ENCODE measurements around the gene MYO7B. TPM values are rescaled to one million over a fixed set of nuclear protein-coding genes. Genes with fewer than 3 reads are reported as not detected.
A peak's percentile ranks its signal among the peaks of the same experiment; 100 is the strongest.

MYO7B gene
- polyA plus RNA-seq, 4 donors, result 85.6 to 617 (median 462) TPM

DNA sequence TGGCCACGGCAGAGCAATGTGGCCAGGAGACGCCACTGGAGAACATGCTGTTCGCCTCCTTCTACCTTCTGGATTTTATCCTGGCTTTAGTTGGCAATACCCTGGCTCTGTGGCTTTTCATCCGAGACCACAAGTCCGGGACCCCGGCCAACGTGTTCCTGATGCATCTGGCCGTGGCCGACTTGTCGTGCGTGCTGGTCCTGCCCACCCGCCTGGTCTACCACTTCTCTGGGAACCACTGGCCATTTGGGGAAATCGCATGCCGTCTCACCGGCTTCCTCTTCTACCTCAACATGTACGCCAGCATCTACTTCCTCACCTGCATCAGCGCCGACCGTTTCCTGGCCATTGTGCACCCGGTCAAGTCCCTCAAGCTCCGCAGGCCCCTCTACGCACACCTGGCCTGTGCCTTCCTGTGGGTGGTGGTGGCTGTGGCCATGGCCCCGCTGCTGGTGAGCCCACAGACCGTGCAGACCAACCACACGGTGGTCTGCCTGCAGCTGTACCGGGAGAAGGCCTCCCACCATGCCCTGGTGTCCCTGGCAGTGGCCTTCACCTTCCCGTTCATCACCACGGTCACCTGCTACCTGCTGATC is 115.4 kb downstream of the MYO7B start:
- Histone ChIP-seq H3K4me3 (ENCODE audit: low read depth in 1 of 3, low read length in 3 of 3) (no peak overlapping the region), H3K27ac (ENCODE audit: low read depth in 1 of 3, low read length in 2 of 3) (peak overlapping the region in 1 of 3 donors; percentile 10), H3K4me1 (ENCODE audit: control insufficient read depth in 3 of 3, insufficient read depth in 2 of 3, low read depth in 1 of 3, low read length in 2 of 3) (peaks cover 0 to under 1% (median 0%) of the 10 kb centered on the region in 3 donors), H3K27me3 (ENCODE audit: control insufficient read depth in 3 of 3, insufficient read depth in 3 of 3, low read length in 3 of 3) (no peaks in the 10 kb centered on the region), H3K36me3 (ENCODE audit: control insufficient read depth in 3 of 3, insufficient read depth in 2 of 3, low read depth in 1 of 3, low read length in 3 of 3) (peaks cover 0 to 7% (median 0%) of the 10 kb centered on the region in 3 donors), H3K9me3 (ENCODE audit: control insufficient read depth in 2 of 2, insufficient read depth in 1 of 2, low read depth in 1 of 2, low read length in 1 of 2) (no peaks in the 10 kb centered on the region)
- DNase-seq (no peak), FAIRE-seq (no peak)
- WGBS, 3 donors, result 84 to 91% (median 86%) methylated on average over 28 of the region's 28 CpGs

DNA sequence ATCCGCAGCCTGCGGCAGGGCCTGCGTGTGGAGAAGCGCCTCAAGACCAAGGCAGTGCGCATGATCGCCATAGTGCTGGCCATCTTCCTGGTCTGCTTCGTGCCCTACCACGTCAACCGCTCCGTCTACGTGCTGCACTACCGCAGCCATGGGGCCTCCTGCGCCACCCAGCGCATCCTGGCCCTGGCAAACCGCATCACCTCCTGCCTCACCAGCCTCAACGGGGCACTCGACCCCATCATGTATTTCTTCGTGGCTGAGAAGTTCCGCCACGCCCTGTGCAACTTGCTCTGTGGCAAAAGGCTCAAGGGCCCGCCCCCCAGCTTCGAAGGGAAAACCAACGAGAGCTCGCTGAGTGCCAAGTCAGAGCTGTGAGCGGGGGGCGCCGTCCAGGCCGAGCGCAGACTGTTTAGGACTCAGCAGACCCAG is 115.9 kb downstream of the MYO7B start:
- no peaks in the 10 kb centered on the region for H3K9me3 ChIP-seq (ENCODE audit: control insufficient read depth in 2 of 2, insufficient read depth in 1 of 2, low read depth in 1 of 2, low read length in 1 of 2)
- no peaks in the 10 kb centered on the region for H3K4me1 ChIP-seq (ENCODE audit: control insufficient read depth in 3 of 3, insufficient read depth in 2 of 3, low read depth in 1 of 3, low read length in 2 of 3)
- H3K27ac ChIP-seq (ENCODE audit: low read depth in 1 of 3, low read length in 2 of 3), result peak overlapping the region in 2 of 3 donors; percentile 10 to 18
- DNase-seq, result no peak
- no peaks in the 10 kb centered on the region for H3K27me3 ChIP-seq (ENCODE audit: control insufficient read depth in 3 of 3, insufficient read depth in 3 of 3, low read length in 3 of 3)
- WGBS, 3 donors, result 88 to 93% (median 92%) methylated on average over 29 of the region's 29 CpGs
- peaks cover 0 to 7% (median 0%) of the 10 kb centered on the region in 3 donors for H3K36me3 ChIP-seq (ENCODE audit: control insufficient read depth in 3 of 3, insufficient read depth in 2 of 3, low read depth in 1 of 3, low read length in 3 of 3)
- no peak overlapping the region for H3K4me3 ChIP-seq (ENCODE audit: low read depth in 1 of 3, low read length in 3 of 3)
- FAIRE-seq, result no peak

DNA sequence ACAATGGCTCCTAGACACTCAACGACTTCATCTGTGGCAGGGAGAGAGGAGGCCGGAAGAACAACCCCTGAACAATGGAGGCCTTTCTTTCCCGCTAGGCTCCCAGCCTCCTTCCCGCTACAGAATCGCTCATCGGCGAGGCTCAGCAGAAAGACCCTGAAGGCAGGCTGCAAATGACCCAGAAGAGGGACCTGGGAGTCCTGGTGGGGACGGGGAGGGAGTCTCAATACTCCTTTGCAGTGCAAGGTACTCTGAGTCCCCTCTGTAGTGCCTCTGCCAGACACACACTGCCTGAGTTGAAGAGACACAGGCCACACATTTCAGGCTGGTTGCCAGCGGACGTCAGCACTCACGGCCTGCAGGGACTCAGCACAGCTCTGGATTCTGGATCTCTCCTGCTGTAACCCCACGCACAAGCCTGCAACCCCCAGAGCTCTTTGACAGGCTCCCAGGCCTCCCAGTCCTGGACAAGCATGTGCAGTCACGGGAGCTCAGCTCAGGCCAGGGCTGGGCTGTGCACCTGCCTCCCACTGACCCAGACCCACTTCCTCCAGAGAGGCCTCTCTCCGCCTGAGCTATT is 116.6 kb downstream of the MYO7B start:
- DNase-seq, result no peak

DNA sequence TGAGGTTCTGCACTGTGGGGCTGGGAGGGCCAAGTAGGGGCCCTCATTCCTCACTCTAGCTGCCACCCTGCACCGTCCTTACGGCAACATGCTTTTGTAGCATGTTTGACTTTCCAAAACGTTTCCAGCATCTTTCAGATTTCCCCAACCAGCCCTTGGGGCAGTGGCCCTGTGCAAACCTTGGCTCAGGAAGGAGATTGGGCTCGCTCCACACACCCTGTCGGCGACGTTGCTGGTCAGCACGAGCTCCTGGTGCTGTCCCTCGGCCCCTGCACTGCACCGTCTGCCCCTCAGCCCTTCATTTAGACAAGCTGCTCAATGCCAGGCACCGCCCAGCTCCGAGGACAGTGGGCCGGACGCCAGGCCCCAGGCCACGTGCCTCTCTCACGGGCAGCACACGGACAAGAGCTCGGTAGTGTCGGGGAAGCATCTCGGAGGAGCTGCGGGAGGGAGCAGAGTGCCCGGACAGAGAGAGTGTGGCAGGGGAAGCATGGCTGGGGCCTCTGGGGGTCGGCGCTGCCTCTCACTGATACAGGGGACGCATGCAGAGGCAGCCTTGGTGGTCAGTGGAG is 117.4 kb downstream of the MYO7B start:
- 78 to 82% (median 82%) methylated on average over 25 of the region's 25 CpGs for WGBS, 3 donors
- FAIRE-seq, result no peak
- no peaks in the 10 kb centered on the region for H3K27me3 ChIP-seq (ENCODE audit: control insufficient read depth in 3 of 3, insufficient read depth in 3 of 3, low read length in 3 of 3)
- H3K4me1 ChIP-seq (ENCODE audit: control insufficient read depth in 3 of 3, insufficient read depth in 2 of 3, low read depth in 1 of 3, low read length in 2 of 3), result no peaks in the 10 kb centered on the region
- no peak overlapping the region for H3K27ac ChIP-seq (ENCODE audit: low read depth in 1 of 3, low read length in 2 of 3)
- peaks cover 0 to 7% (median 0%) of the 10 kb centered on the region in 3 donors for H3K36me3 ChIP-seq (ENCODE audit: control insufficient read depth in 3 of 3, insufficient read depth in 2 of 3, low read depth in 1 of 3, low read length in 3 of 3)
- H3K9me3 ChIP-seq (ENCODE audit: control insufficient read depth in 2 of 2, insufficient read depth in 1 of 2, low read depth in 1 of 2, low read length in 1 of 2), result no peaks in the 10 kb centered on the region
- H3K4me3 ChIP-seq (ENCODE audit: low read depth in 1 of 3, low read length in 3 of 3), result no peak overlapping the region
- DNase-seq, result no peak

More for the DNA sequence above, 116.6 kb downstream of the MYO7B start:
- Histone ChIP-seq H3K4me3 (ENCODE audit: low read depth in 1 of 3, low read length in 3 of 3) (no peak overlapping the region), H3K36me3 (ENCODE audit: control insufficient read depth in 3 of 3, insufficient read depth in 2 of 3, low read depth in 1 of 3, low read length in 3 of 3) (peaks cover 0 to 7% (median 0%) of the 10 kb centered on the region in 3 donors), H3K9me3 (ENCODE audit: control insufficient read depth in 2 of 2, insufficient read depth in 1 of 2, low read depth in 1 of 2, low read length in 1 of 2) (no peaks in the 10 kb centered on the region), H3K27ac (ENCODE audit: low read depth in 1 of 3, low read length in 2 of 3) (peak overlapping the region in 1 of 3 donors; percentile 18), H3K27me3 (ENCODE audit: control insufficient read depth in 3 of 3, insufficient read depth in 3 of 3, low read length in 3 of 3) (no peaks in the 10 kb centered on the region), H3K4me1 (ENCODE audit: control insufficient read depth in 3 of 3, insufficient read depth in 2 of 3, low read depth in 1 of 3, low read length in 2 of 3) (no peaks in the 10 kb centered on the region)
- WGBS, 3 donors, result 73 to 78% (median 77%) methylated on average over 14 of the region's 14 CpGs
- FAIRE-seq, result no peak

DNA sequence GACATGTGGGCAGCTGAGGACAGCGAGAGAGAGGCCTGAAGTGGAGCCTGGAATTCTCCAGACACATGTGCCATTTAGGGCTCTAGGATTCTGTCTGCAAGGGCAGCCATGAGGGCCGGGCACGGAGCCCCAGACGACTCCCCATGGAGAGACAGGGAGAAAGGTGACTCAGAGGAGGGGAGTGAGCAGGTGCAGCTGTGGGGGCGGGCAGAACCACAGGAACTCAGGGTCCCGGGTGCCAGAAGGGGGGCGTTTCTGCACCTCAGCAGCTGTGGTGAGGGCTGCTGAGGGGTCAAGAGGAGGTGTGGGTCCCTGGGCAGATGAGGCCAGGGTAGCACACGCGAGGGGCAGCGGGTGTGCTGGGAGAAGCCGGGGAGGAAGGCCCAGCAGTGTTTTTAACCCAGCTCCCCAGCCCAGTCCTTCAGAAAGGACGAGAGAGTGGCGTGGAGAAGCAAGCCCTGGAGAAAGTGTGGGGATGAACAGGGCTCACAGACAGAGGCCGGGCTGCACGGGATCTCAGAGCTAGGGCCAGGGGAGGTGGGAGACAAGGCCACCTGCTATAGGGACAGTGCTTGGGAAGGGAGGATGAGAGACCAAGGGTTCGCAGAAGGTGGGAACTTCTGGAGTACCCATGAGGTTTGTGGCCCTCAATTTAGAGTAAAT is 118.1 kb downstream of the MYO7B start:
- Histone ChIP-seq H3K27me3 (ENCODE audit: control insufficient read depth in 3 of 3, insufficient read depth in 3 of 3, low read length in 3 of 3) (no peaks in the 10 kb centered on the region), H3K27ac (ENCODE audit: low read depth in 1 of 3, low read length in 2 of 3) (no peak overlapping the region), H3K9me3 (ENCODE audit: control insufficient read depth in 2 of 2, insufficient read depth in 1 of 2, low read depth in 1 of 2, low read length in 1 of 2) (no peaks in the 10 kb centered on the region), H3K36me3 (ENCODE audit: control insufficient read depth in 3 of 3, insufficient read depth in 2 of 3, low read depth in 1 of 3, low read length in 3 of 3) (peaks cover 0 to 7% (median 0%) of the 10 kb centered on the region in 3 donors), H3K4me1 (ENCODE audit: control insufficient read depth in 3 of 3, insufficient read depth in 2 of 3, low read depth in 1 of 3, low read length in 2 of 3) (no peaks in the 10 kb centered on the region), H3K4me3 (ENCODE audit: low read depth in 1 of 3, low read length in 3 of 3) (no peak overlapping the region)
- FAIRE-seq, result no peak
- 62 to 76% (median 73%) methylated on average over 16 of the region's 16 CpGs for WGBS, 3 donors
- DNase-seq, result no peak

DNA sequence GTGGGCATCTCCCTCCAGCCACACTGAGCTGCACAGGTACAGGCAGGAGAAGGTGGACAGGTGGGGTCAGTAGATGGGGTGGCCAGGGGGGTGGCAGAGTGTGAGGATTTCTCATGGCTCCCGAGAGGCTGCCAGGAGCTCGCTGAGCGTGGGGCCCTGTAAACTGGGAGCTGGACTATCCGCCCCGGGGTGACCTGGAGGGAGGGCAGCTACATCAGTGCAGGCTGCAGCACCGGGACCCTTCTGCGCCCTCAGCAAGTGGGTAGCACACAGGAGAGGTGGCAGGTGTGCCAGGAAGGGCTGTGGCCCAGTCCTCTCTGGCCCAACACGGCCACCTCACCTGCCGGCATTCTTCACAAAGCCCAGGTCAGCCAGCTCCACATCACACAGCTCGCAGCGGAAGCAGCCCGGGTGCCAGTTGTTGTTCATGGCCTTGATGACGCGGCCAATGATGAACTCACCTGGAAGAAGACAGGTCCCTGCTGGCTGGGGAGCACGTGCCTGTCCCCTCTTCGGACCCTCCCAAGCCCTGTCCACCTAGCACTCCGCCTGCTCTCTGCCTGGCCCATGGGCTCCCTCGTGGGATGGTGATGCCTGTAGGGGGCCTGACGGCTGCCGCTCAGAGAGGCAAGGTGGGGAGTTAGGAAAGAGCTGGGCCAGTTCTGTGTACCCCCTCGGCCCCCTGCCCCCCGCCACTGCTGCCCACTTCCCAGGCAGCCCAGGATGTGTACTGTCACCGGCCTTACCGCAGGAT is 118.8 kb downstream of the MYO7B start:
- Histone ChIP-seq H3K27me3 (ENCODE audit: control insufficient read depth in 3 of 3, insufficient read depth in 3 of 3, low read length in 3 of 3) (no peaks in the 10 kb centered on the region), H3K9me3 (ENCODE audit: control insufficient read depth in 2 of 2, insufficient read depth in 1 of 2, low read depth in 1 of 2, low read length in 1 of 2) (no peaks in the 10 kb centered on the region), H3K4me1 (ENCODE audit: control insufficient read depth in 3 of 3, insufficient read depth in 2 of 3, low read depth in 1 of 3, low read length in 2 of 3) (no peaks in the 10 kb centered on the region), H3K4me3 (ENCODE audit: low read depth in 1 of 3, low read length in 3 of 3) (no peak overlapping the region), H3K36me3 (ENCODE audit: control insufficient read depth in 3 of 3, insufficient read depth in 2 of 3, low read depth in 1 of 3, low read length in 3 of 3) (peaks cover 0 to 7% (median 0%) of the 10 kb centered on the region in 3 donors), H3K27ac (ENCODE audit: low read depth in 1 of 3, low read length in 2 of 3) (no peak overlapping the region)
- 87 to 92% (median 90%) methylated on average over 23 to 24 of the region's 24 CpGs for WGBS, 3 donors
- DNase-seq (no peak), FAIRE-seq (no peak)

DNA sequence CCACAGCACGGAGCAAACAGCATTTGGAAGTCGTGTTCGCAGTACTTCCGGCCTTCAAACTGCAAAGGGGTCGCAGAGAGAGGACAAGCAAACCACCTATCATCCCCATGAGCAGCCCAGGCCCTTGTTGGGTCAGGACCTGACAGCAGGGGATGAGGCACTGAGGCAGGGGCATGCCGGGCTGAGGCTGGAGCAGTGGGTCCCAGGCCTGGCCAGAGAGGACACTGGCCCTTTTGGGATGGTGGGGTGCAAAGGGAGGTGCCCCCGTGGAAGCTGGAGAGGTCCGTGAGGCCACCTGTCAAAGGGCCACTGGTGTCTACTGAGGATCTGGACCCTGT is 119.3 kb downstream of the MYO7B start:
- 89 to 91% (median 90%) methylated on average over 8 of the region's 8 CpGs for WGBS, 3 donors
- Histone ChIP-seq H3K27ac (ENCODE audit: low read depth in 1 of 3, low read length in 2 of 3) (no peak overlapping the region), H3K9me3 (ENCODE audit: control insufficient read depth in 2 of 2, insufficient read depth in 1 of 2, low read depth in 1 of 2, low read length in 1 of 2) (no peaks in the 10 kb centered on the region), H3K36me3 (ENCODE audit: control insufficient read depth in 3 of 3, insufficient read depth in 2 of 3, low read depth in 1 of 3, low read length in 3 of 3) (peaks cover 0 to 7% (median 0%) of the 10 kb centered on the region in 3 donors), H3K4me1 (ENCODE audit: control insufficient read depth in 3 of 3, insufficient read depth in 2 of 3, low read depth in 1 of 3, low read length in 2 of 3) (no peaks in the 10 kb centered on the region), H3K4me3 (ENCODE audit: low read depth in 1 of 3, low read length in 3 of 3) (no peak overlapping the region), H3K27me3 (ENCODE audit: control insufficient read depth in 3 of 3, insufficient read depth in 3 of 3, low read length in 3 of 3) (no peaks in the 10 kb centered on the region)
- FAIRE-seq (no peak), DNase-seq (no peak)

All from small intestine (tissue), 7 donors.